H1 (cell line): ENCODE measurements around the gene TJP2. TPM values are rescaled to one million over a fixed set of nuclear protein-coding genes. Genes with fewer than 3 reads are reported as not detected.

Experiments used
- CHD7 ChIP-seq: fragments of 300-600 bp; sonication (generic); IDR thresholded peaks from 2 replicates; pipeline ENCODE4 v1.7.1; 2012; ENCODE audit warnings: low read length, moderate library complexity, mild to moderate bottlenecking, inconsistent platforms; ENCODE audit not compliant: insufficient replicate concordance
- CTBP2 ChIP-seq: IDR thresholded peaks from 2 replicates; pipeline ENCODE4 v1.7.0; 2011; ENCODE audit warnings: borderline replicate concordance, mild to moderate bottlenecking, moderate library complexity, mixed read lengths, low read length; ENCODE audit not compliant: insufficient read depth, insufficient read length
- polyA plus RNA-seq, 7 experiments: library from polyadenylated mRNA; depleted of rRNA in 3 of 7; stranded (reverse) in 5 of 7; unstranded in 2 of 7; fragments of >200 nt in 5 of 7; fragments of 200-250 nt in 2 of 7; gene quantifications; 1 replicate in 5 of 7; 2 replicates in 1 of 7; 4 replicates in 1 of 7; pipeline versions ENCODE4 v1.2.1 to v1.2.3, GENCODE V29; 2011 to 2013; ENCODE audit warnings: missing spikeins in 2 of 7, mixed read lengths in 2 of 7
- total RNA-seq: library from RNA; stranded (reverse); fragmentation: NEBNext Ultra II Directional; extraction: Animal tissue kit (Norgen Biotek cat#: 25700); gene quantifications from 2 replicates; pipeline ENCODE4 v1.2.1, GENCODE V29; 2021

TJP2 gene
- total and polyA plus RNA-seq, 2 of the 8 experiments (the other 6 are each of a cell fraction or from before 2014, with no cell fraction given) = 54.9 to 137 TPM

DNA sequence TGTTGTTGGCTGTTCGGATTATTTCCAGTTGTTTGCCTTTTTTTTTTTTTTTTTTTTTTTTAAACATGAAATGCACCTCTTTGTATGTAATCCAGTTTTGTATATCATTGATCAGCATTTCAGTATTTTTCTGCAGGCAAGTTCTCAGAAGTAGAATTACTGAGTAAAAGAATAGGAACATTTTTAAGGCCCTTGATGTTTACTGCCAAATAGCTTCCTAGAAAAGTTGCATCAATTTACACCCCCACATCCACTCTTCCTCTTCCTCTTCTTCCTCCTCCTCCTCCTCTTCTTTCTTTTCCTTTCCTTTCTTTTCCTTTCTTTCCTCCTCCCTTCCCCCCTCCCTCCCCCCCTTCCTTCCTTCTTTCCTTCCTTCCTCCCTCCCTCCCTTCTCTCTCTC, 81.5 kb downstream of the TJP2 start (continued):
- no peak for TF ChIP-seq CHD7
- TF ChIP-seq CTBP2 = no peak
